ENCODE data around the gene PRDM12. TPM values are rescaled to one million over a fixed set of nuclear protein-coding genes. Genes with fewer than 3 reads are reported as not detected.

PRDM12 gene
- total RNA-seq, 4 donors from 2014 or later, result not detected

- Histone ChIP-seq H3K9me3 (no peaks in the 10 kb centered on the region), H3K4me3 (no peak overlapping the region), H3K27ac (no peak overlapping the region), H3K4me1 (no peaks in the 10 kb centered on the region), H3K36me3 (no peaks in the 10 kb centered on the region), H3K27me3 (no peaks in the 10 kb centered on the region)
- intact Hi-C loops (cut with DNase I; ENCODE audit: low total_unique reads), result no loop called here
- DNase-seq, result no peak
- no peak for TF ChIP-seq CTCF (IDR thresholded peaks at IDR 0.05)
- TF ChIP-seq POLR2A (IDR thresholded peaks at IDR 0.05), result no peak
Measured at GRCh38 chr9:130630506-130631330, 33.7 kb upstream of the PRDM12 start.

GRCh38 chr9:130631331-130632080 is 32.9 kb upstream of the PRDM12 start:
- H3K4me3 ChIP-seq, result no peak overlapping the region
- H3K27me3 ChIP-seq, result no peaks in the 10 kb centered on the region
- TF ChIP-seq CTCF (IDR thresholded peaks at IDR 0.05), result no peak
- no peak for TF ChIP-seq POLR2A (IDR thresholded peaks at IDR 0.05)
- no peaks in the 10 kb centered on the region for H3K4me1 ChIP-seq
- intact Hi-C loops (cut with DNase I; ENCODE audit: low total_unique reads), result no loop called here
- H3K27ac ChIP-seq, result no peak overlapping the region
- no peak for DNase-seq
- H3K36me3 ChIP-seq, result no peaks in the 10 kb centered on the region
- no peaks in the 10 kb centered on the region for H3K9me3 ChIP-seq

- H3K27me3 ChIP-seq, result no peaks in the 10 kb centered on the region
- no peak overlapping the region for H3K4me3 ChIP-seq
- intact Hi-C loops (cut with DNase I; ENCODE audit: low total_unique reads), result no loop called here
- TF ChIP-seq POLR2A (IDR thresholded peaks at IDR 0.05) (no peak), CTCF (IDR thresholded peaks at IDR 0.05) (no peak)
- H3K4me1 ChIP-seq, result no peaks in the 10 kb centered on the region
- no peak overlapping the region for H3K27ac ChIP-seq
- DNase-seq, result no peak
- H3K36me3 ChIP-seq, result no peaks in the 10 kb centered on the region
- H3K9me3 ChIP-seq, result no peaks in the 10 kb centered on the region
Measured at GRCh38 chr9:130632081-130632710, 32.2 kb upstream of the PRDM12 start.

GRCh38 chr9:130632841-130633240 is 31.6 kb upstream of the PRDM12 start:
- no peak for TF ChIP-seq CTCF (IDR thresholded peaks at IDR 0.05)
- TF ChIP-seq POLR2A (IDR thresholded peaks at IDR 0.05), result no peak
- no peaks in the 10 kb centered on the region for H3K36me3 ChIP-seq
- DNase-seq, result no peak
- H3K27me3 ChIP-seq, result no peaks in the 10 kb centered on the region
- no peak overlapping the region for H3K27ac ChIP-seq
- H3K4me3 ChIP-seq, result no peak overlapping the region
- intact Hi-C loops (cut with DNase I; ENCODE audit: low total_unique reads), result no loop called here
- H3K9me3 ChIP-seq, result no peaks in the 10 kb centered on the region
- H3K4me1 ChIP-seq, result no peaks in the 10 kb centered on the region

All from uterus (tissue), 4 donors.